GM18508 (cell line): Measurements from ENCODE around the gene MEIS3.
"Not testable (repeated sequence)": the region's sequence is repeated elsewhere in the genome, so short reads cannot be mapped to it uniquely, and the experiment has no call there.

Source experiments
- ATAC-seq: cut with Tn5 transposase; IDR thresholded peaks from one replicate; pipeline ENCODE4 v1.9.1; 2021; ENCODE audit warnings: moderate number of reproducible peaks; ENCODE audit not compliant: insufficient read depth, unreplicated experiment

The MEIS3 gene

DNA sequence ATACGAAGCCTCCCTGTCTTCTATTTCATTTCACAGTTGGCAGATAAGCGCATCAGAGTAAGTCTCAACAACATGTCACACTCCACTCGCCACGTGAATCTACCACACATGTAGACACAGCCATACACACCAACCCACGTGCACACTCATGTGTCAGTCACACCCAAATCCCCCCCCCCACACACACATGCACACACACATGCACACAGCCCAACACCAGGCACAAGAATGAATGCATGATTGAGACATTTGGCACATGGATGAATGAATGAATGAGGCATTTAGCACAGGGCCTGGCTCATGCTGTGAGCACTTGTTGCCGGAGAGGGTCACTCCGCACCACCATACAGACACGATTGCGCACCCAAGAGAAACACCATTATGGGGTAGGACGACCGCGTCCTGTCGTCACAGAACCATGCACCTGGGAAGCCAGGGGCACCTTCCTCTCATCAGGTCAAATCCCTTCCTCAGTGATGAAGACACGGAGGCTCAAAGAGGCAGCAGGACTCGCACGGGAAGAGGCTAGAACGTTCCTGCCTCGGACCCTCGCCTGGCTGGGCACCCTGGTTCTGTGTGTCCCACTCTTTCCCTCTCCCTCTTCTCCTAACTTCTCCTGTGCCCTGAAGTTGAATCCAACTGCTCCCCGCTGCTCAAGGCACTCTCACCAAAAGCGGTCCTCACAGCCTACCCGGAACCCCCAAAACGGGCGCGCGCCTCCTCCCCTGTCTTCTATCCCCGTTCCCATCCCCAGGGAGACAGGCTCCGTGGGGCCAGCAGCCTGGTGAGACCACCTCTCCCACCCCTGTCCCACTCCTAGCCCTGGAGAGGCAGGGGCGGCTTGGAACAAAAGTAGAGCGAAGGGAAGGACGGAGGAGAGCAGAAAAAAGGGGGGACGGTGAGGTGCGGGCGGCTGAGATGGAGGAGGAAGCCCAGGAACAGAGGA, 1.3 kb downstream of the MEIS3 start:
- ATAC-seq: no peak

DNA sequence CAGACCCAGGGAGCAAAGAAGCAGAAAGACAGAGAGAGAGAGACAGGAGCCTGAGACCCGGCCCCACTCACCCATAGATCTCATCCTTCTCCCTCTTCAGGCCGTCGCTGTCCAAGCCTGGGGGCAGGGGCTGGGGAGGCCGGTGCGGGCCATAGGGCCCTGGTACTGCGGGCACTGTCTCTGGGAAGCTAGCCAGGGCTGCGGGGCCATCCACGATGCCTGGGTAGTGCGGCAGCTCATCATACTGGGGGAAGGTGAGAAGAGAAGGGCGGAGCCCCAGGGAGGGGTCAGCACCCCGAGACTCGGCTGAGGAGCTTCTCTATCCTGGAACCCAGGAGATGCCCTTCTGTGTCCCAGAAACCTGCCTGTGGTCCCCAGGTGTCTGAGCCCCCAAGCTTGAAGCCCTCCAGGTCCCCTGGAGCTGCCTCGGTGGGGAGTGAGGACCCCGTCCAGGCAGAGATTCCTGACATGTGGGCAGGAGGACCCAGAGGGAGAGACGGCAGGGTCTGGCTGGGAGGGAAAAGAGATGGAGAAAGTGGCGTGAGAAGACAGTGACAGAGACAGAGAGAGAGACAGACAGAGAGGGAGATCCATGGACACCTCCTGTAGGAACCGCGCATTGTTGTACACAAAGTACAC, 2.1 kb downstream of the MEIS3 start:
- no peak for ATAC-seq

DNA sequence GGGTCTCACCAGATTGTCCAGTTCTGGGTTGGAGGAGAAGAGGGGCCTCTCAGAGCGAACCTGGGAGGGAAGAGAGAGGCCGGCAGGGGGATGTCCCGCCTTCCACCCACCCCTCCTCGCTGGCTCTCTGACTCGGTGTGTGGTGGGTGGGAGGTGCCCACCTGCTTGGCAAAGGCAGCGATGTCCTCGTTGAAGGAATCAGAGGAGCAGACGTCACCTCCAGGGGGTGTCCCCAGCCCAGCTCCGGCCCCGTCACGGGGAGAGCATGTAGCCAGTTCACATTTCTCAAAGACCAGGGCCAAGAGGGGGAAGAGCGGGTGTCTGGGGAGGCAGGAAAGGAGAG, 2.7 kb downstream of the MEIS3 start:
- ATAC-seq: no peak

DNA sequence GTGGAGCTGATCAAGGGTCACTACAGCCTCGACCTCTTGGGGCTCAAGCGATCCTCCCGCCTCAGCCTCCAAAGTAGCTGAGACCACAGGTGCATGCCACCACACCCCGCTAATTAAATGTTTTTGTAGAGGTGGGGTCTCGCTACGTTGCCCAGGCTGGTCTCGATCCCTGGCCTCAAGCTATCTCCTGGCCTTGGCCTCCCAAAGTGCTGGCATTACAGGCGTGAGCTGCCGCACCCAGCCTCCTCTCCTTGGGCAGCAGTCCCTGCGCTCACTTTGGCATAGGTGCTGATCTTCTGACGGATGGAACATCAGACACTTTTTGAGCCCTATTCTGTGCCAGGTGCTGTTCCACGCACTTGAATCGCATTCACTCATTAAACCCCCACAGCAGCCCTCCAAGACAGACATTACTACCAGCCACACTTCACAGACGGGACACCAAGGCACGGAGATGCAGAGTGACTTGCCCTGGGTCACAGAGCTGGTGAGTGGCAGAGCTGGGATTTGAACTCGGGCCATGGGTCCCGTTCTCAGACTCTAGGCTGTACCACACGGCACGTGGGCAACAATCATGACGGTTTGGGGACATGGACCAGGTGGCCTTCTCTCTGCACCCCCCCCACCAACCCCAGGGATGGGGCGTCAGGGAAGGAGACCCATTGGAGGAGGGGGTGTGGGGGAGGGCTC, 3.2 kb downstream of the MEIS3 start:
- ATAC-seq: no peak

DNA sequence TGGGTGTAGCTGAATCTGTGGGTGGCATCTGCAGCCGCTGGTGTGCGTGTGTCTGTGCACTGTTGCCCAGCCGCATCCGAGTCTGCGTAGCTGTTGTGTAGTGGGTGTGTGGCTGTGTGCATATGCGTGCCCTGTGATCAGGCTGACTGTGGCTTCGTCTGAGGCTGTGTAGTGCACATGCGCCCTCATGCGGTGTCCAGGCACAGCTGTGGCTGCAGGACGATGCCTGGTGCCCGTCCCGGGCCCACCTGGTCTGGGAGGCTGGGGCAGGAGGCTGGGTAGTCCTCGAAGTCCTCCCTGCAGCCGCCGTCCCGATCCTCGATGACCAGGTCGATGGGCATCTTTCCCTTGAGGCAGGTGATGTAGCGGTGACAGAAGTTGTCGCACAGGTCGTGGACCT, 4.9 kb downstream of the MEIS3 start:
- ATAC-seq: no peak

DNA sequence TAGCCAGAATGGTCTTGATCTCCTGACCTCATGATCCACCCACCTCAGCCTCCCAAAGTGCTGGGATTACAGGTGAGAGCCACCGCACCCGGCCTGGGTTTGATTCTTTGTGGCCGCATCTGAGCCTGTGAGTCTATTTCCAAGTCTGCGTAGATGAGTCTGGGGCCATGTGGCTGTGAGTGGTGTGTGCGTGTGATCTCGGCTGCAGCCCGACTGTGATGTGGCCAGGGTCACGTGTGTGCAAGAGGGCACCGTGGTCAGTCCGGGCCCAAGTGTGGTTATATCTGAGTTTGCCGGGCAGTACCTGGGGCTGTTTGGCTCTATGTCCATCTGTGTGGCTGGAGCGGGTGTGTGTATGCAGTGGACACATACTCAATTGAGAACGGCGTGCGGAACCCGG, 5.4 kb downstream of the MEIS3 start:
- no peak for ATAC-seq

DNA sequence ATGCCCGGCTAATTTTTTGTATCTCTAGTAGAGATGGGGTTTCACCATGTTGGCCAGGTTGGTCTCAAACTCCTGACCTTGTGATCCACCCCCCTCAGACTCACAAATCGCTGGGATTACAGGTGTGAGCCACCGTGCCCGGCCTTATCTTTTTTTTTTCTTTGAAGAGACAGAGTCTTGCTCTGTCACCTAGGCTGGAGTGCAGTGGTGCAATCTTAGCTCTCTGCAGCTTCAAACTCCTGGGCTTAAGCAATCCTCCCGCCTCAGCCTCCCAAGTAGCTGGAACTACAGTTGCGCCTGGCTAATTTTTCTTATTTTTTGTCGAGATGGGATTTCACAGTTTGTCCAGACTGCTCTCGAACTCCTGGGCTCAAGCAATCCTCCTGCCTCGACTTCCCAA, 7.6 kb downstream of the MEIS3 start:
- not testable (repeated sequence) for ATAC-seq

DNA sequence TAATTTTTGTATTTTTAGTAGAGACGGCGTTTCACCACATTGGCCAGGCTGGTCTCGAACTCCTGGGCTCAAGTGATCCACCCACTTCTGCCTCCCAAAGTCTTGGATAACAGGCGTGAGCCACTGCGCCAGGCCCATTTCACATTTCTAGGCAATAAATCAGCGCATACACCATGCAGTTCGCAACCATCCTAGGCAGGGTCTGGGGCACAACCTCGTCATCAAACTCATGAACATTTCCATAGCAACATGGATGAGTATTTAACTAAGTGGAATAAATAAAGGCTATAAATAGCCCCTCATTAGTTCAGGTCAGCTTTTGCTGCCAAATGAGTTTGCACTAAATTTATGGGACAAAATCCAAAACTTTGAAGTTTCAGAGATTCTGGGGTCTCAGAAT, 8.2 kb downstream of the MEIS3 start:
- no peak for ATAC-seq

DNA sequence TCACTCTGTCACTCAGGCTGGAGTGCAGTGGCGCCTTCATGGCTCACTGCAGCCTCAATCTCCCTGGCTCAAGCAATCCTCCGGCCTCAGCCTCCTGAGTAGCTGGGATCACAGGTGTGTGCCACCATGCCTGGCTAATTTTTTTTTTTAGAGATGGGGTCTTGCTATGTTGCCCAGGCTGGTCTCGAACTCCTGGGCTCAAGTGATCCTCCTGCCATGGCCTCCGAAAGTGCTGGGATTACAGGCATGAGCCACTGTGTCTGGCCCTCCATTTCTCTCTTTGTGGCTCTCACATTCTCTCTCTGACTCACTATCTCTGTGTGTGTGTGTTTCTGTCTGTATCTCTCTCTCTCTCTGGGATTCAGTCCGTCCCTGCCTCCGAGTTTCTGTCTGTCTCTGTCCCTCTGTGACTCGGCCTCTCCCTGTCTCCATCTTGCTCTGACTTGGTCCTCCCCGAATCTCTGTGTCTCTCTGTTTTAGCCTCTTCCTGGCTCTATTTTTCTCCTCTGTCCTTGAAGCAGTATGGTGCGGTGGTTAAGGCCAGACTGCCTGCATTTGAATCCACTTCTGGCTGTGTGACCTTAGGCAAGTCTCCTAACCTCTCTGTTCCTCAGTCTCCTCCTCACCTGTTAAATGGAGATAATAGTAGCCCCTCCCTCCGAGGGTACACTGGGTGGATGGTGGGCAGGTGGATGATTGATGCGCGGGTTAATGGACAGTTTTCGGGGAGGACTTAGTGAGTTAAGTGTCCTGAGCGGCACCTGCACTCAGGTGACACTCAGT, 11.0 kb downstream of the MEIS3 start:
- ATAC-seq: no peak

DNA sequence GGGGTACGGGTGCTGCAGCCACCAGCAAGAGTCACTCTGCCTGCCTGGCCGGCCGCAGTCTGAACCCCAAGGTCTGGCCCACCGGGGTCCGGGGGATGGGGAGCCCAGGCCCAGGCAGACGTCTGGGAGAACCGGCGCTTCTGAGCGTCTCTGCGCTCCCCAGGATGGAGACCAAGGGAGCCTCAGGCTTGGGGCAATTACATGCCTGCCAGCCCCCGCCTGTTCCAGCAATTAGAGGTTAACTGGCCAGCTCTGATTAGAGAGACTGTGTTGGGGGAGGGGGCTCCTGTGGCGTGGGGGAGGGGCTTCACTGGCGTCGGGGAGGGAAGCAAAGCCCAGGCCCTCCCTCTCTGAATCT, 11.9 kb downstream of the MEIS3 start:
- no peak for ATAC-seq

DNA sequence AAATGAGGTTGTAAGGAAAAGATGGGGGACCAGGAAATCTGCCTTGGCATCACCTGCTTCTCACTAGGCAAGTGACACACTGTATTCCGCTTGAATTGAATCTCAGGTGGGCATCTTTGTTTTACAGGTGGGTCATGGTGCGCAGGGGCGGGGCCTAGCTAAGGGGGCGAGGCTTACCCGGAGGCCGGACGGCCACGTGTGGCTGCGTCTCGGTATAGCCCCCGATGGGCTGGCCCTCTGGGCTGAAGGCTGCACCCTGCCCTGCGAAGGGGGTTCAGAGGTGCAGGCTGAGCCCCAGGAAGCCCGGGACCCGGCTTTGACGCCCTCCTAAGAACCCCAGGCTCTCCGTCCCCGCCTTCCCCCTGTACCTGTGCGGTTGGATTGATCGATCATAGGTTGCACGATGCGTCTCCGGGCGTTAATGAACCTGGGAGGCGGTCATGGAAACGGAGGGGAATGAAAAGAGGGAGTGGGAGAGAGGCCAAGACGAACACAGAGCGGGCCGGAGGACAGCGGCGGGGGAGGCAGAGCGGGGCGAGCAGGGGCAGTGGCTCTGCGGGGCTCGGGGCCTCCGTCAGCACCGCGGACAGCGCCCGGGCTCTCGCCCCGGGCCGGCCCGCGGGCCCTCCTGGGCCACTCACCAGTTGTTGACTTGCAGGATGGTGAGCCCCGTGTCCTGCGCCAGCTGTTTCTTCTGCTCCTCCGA, 12.5 kb downstream of the MEIS3 start:
- ATAC-seq: no peak

DNA sequence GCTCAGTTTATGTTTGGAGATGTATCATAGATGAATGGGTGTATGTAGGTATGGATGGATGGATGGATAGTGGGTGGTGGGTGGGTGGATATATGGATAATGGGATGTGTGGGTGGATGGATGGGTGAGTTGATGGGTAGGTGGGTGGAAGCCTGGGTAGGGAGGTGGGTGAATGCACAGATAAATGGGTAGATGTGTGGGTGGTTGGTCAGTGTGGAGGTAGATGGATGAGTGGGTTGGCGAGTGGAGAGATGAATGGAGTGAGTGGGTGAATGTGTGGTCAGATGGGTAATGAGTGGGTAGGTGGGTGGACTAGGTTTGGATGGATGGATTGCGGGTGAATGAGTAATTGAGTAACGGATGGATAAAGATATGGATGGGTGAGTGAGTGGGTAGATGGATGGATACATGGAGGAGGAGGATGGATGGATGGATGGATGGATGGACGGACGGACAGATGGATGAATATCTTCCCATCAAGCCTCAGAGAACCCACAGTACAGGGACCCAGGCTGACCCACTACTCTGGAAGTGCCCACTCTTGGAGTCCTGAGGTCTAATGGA, 13.4 kb downstream of the MEIS3 start:
- no peak for ATAC-seq

DNA sequence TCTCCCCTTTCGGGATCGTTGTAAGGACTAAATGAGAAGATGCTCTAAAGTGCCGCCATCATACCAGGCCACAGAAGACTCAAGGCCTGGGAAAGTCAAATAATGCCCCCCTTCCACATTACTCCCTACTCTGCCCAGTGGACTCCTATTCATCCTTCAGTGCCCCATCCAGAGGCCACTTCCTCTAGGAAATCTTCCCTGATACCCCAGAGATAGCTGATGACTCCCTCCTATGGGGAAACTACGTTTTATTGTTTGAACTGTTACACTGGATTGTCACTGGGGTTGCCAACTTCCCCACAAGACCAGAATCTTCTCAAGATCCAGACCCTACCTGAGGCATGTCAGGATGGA, 14.2 kb downstream of the MEIS3 start:
- ATAC-seq: no peak

DNA sequence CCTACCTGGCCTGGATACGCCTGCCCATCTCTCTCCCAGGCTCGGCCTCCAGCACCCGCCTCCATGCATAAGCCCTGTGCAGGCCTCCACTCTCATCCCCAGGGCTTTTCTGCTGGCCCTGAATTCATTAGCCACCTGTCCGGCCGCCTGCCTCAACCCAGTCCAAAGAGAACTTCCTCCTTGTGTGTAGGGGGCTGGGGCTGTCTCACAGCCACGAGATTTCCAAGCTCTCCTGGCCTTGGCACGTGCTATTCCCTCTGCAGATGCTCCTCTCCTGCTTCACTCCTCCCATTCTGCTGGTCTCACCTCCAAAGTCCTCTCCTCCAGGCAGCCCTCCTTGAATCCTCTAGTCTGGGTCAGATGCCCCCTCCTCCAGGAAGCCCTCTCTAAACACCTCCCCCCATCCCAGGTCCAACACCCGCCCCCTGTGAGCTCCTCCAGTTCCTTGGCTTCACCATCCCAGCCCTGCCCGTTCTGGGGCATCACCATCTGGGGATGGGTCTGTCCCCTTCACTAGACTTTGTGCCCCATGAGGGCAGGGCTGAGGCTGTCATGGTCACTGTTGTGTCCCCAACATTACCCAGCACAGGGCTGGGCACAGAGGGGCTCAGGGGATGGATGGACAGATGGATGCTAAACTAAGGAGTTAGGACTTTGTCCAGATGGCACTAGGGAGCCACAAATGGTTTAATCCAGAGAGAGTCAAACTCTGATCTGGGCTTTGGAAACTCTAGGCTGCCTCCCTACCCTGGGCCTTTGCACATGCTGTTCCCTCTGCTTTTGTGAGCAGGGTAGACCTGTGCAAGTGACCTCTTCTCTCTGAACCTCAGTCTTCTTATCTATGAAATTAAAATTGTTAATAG, 14.8 kb downstream of the MEIS3 start:
- no peak for ATAC-seq

DNA sequence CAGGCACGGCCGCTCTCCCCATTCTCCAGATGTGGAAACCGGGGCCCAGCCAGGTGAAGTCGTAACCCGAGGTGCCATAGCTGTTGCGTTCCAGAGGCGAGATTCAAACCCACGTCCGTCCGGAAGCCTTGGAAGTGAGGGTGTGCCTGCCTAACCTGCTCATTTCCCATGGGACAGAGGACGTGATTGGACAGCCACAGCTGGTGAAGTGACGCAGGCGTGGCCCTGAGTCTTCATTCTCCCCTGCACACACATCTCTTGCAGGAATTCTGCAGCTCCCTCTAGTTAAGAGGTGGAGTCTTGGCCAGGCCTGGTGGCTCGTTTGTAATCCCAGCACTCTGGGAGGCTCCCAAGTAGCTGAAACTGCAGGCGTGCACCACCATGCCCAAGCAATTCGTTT, 16.8 kb downstream of the MEIS3 start:
- ATAC-seq: no peak

DNA sequence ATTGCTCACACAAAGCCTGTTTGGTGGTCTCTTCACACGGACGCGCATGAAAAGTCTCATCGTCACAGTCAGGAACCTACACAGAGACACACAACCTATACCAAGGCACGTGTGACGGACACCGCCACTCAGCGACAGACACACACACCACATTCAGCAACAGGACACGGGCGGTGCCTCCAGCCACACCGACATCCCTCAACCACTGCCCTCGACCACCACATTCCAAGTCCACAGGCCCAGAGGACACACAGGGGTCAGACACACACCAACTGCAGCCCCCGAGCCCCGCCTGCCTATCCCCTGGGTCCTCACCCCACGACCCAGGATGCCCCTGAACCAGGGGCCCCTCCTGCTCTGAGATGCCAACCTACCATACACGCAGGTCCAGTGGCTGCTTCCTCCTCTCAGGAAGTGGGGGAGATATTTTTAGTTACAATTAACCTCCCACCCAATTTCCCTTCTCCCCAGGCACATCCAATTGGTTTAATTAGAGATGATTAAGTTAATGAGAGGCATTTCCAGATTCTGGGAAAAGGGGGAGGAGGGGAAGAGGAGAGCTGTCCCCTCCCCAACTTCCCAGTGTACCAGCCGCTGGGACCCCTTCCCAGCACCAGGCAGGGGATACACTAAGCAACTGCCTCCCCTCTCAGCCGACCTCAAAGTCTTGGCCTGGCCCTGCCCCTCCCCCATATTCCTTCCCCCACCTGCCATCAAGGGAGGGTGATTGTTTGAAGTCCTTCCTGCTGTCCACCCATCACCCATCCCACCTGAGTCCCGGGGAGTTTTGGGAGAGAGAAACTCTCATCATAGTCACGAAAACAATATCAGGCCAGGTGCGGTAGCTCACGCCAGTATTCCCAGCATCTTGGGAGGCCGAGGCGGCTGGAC, 20.4 kb downstream of the MEIS3 start:
- ATAC-seq: no peak

DNA sequence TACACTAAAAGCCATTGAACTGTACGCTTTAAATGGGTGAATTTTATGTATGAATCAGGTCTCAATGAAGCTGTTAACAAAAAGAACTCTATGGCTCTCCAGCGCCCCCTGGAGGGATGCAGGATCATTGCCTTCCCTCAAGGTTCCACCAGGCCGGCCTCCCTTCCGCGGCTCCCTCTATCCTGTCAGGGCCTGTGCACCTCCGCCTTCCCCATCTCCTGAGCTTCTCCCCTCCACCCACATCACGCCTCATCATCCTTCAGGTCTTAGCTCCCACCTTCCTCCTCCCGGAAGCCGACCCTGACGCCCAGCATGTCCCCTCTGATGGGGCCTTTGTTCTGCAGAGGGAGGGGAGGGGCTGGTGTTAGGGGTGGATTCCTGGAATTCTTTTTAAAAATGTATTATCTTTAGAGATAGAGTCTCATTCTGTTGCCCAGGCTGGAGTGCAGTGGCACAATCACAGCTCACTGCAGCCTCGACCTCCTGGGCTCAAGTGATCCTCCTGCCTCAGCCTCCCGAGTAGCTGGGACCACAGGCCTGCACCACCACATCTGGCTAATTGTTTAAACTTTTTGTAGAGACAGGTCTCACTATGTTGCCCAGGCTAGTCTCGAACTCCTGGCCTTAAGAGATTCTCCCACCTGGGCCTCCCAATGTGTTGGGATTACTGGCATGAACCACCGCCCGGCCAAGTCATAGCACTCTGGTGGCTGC, 27.7 kb downstream of the MEIS3 start:
- no peak for ATAC-seq
